ENCODE data around the gene NEAT1.
"Not testable (repeated sequence)": the region's sequence is repeated elsewhere in the genome, so short reads cannot be mapped to it uniquely, and the experiment has no call there.

NEAT1 gene

DNA sequence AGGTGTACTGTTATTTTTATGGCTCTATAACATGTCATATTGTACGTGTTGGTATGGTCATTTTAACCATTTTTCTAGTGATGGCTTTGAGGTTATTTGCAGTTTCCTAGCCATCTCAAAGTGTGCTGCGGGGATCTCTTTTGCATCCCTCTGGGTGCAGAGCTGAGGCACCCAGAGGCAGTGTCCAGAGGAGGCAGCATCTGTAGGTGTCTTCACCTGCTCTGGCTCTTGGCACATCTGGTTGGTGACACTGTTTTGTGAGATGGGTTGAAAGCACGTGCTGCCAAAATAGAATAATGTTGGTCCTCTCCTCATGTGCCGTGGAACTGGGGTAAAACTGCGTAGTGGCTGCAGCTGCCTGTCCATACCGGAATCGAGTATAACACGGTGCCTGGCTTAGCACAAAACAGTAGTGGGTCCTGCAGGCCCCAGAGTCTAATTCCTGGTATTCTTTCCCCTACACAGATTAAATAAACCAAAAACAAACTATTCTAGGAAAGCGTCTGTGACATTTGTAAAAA is 12.9 kb downstream of the NEAT1 start:
- DNase-seq: no peak

DNA sequence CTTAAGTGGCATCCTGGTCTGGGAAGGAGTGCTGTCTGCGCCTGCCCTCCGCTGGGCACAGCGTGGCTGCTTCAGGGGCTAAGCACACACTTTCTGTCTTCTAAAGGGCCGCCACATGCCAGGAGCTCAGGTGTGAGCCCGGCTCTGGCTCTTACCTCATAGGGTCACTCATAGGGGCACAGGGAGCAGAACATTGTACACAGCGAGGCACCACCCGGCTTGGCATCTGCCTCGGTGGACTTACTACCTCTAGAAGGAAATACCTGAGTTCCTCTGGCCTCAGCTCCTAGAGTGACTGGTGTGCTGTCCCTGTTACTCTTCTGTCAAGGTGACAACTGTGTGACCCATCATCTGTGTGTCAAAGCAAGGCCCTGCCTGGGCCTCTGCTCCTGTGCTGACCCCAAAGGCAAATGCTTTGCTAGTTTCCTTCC is 13.4 kb downstream of the NEAT1 start:
- no peak for DNase-seq

GRCh38 chr11:65436412-65437032 is 13.9 kb downstream of the NEAT1 start:
- DNase-seq: no peak

DNA sequence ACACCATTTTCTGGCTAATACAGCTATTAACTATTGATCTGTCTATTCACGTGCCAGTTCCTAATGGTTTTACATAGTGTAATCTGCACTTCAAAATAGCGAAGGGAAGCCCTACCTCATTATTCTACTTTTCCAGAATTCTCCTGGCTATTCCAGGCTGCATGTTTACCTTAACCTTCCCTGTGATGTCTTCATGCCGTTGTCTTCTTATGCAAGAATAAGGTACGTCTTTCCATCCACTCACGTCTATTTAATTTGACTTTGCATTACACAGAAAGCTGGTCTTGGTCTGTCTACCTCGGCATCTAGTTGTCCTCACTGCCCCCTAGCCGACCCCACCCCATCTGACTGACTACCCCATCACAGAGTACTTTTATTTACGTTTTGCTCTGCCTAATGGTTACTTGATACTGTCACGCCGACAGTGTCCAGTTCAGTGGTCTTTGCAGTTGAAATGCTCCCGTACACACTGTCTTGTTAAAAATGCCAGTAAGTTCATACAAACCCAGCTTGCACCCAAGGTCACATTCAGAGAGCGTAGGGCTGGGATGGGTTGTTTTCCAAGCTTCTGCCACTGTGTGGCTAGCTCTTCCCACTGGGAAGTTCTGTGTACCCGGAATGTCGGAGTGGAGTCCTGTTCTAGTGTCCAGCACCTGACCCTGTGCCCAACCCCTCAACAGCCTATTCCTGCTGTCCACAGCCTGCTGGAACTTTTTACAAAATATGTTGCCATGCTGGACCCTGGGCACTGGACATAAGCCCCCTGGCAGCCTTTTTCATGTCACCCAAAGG is 15.0 kb downstream of the NEAT1 start:
- no peak for DNase-seq

GRCh38 chr11:65438257-65439151 is 15.9 kb downstream of the NEAT1 start:
- no peak for DNase-seq

- no peak for DNase-seq
Observed at GRCh38 chr11:65439331-65440181, 17.0 kb downstream of the NEAT1 start.

- DNase-seq: no peak
Observed at GRCh38 chr11:65440831-65441499, 18.4 kb downstream of the NEAT1 start.

GRCh38 chr11:65442842-65443331 is 20.3 kb downstream of the NEAT1 start:
- DNase-seq: no peak

GRCh38 chr11:65444314-65445051 is 21.9 kb downstream of the NEAT1 start:
- no peak for DNase-seq

- no peak for DNase-seq
Observed at GRCh38 chr11:65445101-65445603, 22.6 kb downstream of the NEAT1 start.

- no peak for DNase-seq
Observed at GRCh38 chr11:65445604-65446445, 23.2 kb downstream of the NEAT1 start.

- DNase-seq: no peak
Observed at GRCh38 chr11:65446446-65447277, 24.1 kb downstream of the NEAT1 start.

- DNase-seq: no peak
Observed at GRCh38 chr11:65448074-65448417, 25.4 kb downstream of the NEAT1 start.

GRCh38 chr11:65448418-65449105 is 26.0 kb downstream of the NEAT1 start:
- no peak for DNase-seq

DNA sequence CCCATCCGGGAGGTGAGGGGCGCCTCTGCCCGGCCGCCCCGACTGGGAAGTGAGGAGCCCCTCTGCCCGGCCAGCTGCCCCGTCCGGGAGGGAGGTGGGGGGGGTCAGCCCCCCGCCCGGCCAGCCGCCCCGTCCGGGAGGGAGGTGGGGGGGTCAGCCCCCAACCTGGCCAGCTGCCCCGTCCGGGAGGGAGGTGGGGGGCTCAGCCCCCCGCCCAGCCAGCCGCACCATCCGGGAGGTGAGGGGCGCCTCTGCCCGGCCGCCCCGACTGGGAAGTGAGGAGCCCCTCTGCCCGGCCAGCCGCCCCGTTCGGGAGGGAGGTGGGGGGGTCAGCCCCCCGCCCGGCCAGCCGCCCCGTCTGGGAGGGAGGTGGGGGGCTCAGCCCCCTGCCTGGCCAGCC is 28.7 kb downstream of the NEAT1 start:
- DNase-seq: not testable (repeated sequence)

GRCh38 chr11:65452259-65452658 is 29.7 kb downstream of the NEAT1 start:
- DNase-seq: not testable (repeated sequence)

- no peak for DNase-seq
Observed at GRCh38 chr11:65452806-65453490, 30.4 kb downstream of the NEAT1 start.
